HCT116 (cell line): ENCODE data around the gene TTYH3. TPM values are rescaled to one million over a fixed set of nuclear protein-coding genes. Genes with fewer than 3 reads are reported as not detected.

Experiments used
- ATAC-seq: fragments of 200-7000 bp; cut with Tn5 transposase; 2 replicates; pipeline ENCODE4 v1.9.1; 2020; ENCODE audit warnings: mild to moderate bottlenecking, moderate library complexity
- BruUV-seq: library from RNA; stranded (reverse); fragments of 400-500 nt; replicated peaks from 2 replicates; lab custom pipeline; 2021; lab: Mats Ljungman, UMichigan
- CTCF ChIA-PET: fragments of 300-600 bp; sonication (Branson Sonifier 250); formaldehyde crosslinking; loops from one replicate; lab custom pipeline; 2021; ENCODE audit warnings: antibody characterized with exemption; lab: Charles Lee
- POLR2A ChIA-PET: fragments of 300-600, 350-600 bp; sonication (Branson Sonifier 250); formaldehyde crosslinking; loops from one replicate; lab custom pipeline; 2021; ENCODE audit warnings: antibody characterized with exemption; lab: Charles Lee
- RAD21 ChIA-PET, 2 experiments: fragments of 300-600 bp; sonication (Branson Sonifier 250); formaldehyde crosslinking; loops; one replicate each; lab custom pipeline; 2023; ENCODE audit warnings: low total read pairs in 2 of 2; ENCODE audit not compliant: uncharacterized antibody in 2 of 2, unreplicated experiment in 2 of 2, low non-redundant PET in 1 of 2; lab: Charles Lee
- DNase-seq: peaks from one replicate; pipeline ENCODE4 v3.0.0-alpha.2; 2010; ENCODE audit warnings: low read depth, low spot score
- H2AFZ ChIP-seq: fragments of 200-600 bp; shearing (Covaris generic), sonication (generic); 2 replicates; pipeline ENCODE4 v1.6.1; 2017; ENCODE audit warnings: low read depth, mixed run types, mixed read lengths, antibody characterized with exemption, low read length; ENCODE audit not compliant: poor library complexity, severe bottlenecking
- H3K27ac ChIP-seq: 2 replicates; pipeline ENCODE4 v1.5.1; 2012; ENCODE audit warnings: low read depth, low read length
- H3K27me3 ChIP-seq: fragments of 200-600 bp; sonication (generic); 2 replicates; pipeline ENCODE4 v1.6.1; 2016; ENCODE audit warnings: mixed run types, low read length, mixed read lengths; ENCODE audit not compliant: insufficient read depth
- H3K36me3 ChIP-seq, 2 experiments: fragments of 200-500 bp in 1 of 2; fragments of 200-600 bp in 1 of 2; sonication (Bioruptor generic) in 1 of 2; sonication (generic) in 1 of 2; 2 replicates each; pipeline versions ENCODE4 v1.5.1 to v1.6.1; 2014 to 2016; ENCODE audit warnings: low read length in 2 of 2, inconsistent platforms in 1 of 2, mixed read lengths in 1 of 2, mixed run types in 1 of 2; ENCODE audit not compliant: insufficient read depth in 2 of 2, control insufficient read depth in 1 of 2
- H3K4me1 ChIP-seq, 2 experiments: fragments of 200-600 bp in 1 of 2; sonication (generic) in 1 of 2; 2 replicates each; pipeline versions ENCODE4 v1.5.1 to v1.6.1; 2012 to 2017; ENCODE audit warnings: low read length in 2 of 2, inconsistent platforms in 1 of 2, mild to moderate bottlenecking in 1 of 2, mixed read lengths in 1 of 2, mixed run types in 1 of 2, moderate library complexity in 1 of 2; ENCODE audit not compliant: insufficient read depth in 2 of 2, control insufficient read depth in 1 of 2
- H3K4me2 ChIP-seq: fragments of 200-600 bp; sonication (generic); 2 replicates; pipeline ENCODE4 v1.6.1; 2017; ENCODE audit warnings: mixed run types, low read length, mixed read lengths
- H3K4me3 ChIP-seq, 2 experiments: fragments of 200-600 bp in 1 of 2; sonication (generic) in 1 of 2; replicated peaks in 1 of 2; 2 replicates each; pipeline ENCODE4 v1.5.1; 2011 to 2016; ENCODE audit warnings: low read length in 2 of 2, control low read depth in 1 of 2, low read depth in 1 of 2, mild to moderate bottlenecking in 1 of 2, mixed read lengths in 1 of 2, mixed run types in 1 of 2
- H3K79me2 ChIP-seq: fragments of 200-600 bp; sonication (generic); 2 replicates; pipeline ENCODE4 v1.6.1; 2017; ENCODE audit warnings: mild to moderate bottlenecking, mixed run types, low read length, moderate library complexity, mixed read lengths; ENCODE audit not compliant: insufficient read depth
- H3K9ac ChIP-seq: fragments of 200-600 bp; sonication (generic); 2 replicates; pipeline ENCODE4 v1.6.1; 2016; ENCODE audit warnings: low read length, mixed read lengths
- H3K9me2 ChIP-seq: fragments of 200-600 bp; sonication (generic), shearing (Covaris generic); 2 replicates; pipeline ENCODE4 v1.6.1; 2017; ENCODE audit warnings: mixed run types, mild to moderate bottlenecking, moderate library complexity; ENCODE audit not compliant: insufficient read depth
- H3K9me3 ChIP-seq, 2 experiments: fragments of 200-500 bp in 1 of 2; fragments of 200-600 bp in 1 of 2; sonication (Bioruptor generic) in 1 of 2; sonication (generic) in 1 of 2; 2 replicates each; pipeline ENCODE4 v1.6.1; 2014 to 2017; ENCODE audit warnings: low read length in 2 of 2, mixed read lengths in 2 of 2, inconsistent platforms in 1 of 2, low read depth in 1 of 2, mild to moderate bottlenecking in 1 of 2, mixed run types in 1 of 2, moderate library complexity in 1 of 2; ENCODE audit not compliant: control insufficient read depth in 1 of 2, insufficient read depth in 1 of 2
- H4K20me1 ChIP-seq: fragments of 200-600 bp; sonication (generic), shearing (Covaris generic); 2 replicates; pipeline ENCODE4 v1.6.1; 2017; ENCODE audit warnings: mixed run types, mild to moderate bottlenecking, moderate library complexity; ENCODE audit not compliant: insufficient read depth
- CEBPB ChIP-seq: IDR thresholded peaks from 2 replicates; pipeline ENCODE4 v1.6.1; 2012; ENCODE audit warnings: low read depth
- ELF1 ChIP-seq: IDR thresholded peaks from 2 replicates; pipeline ENCODE4 v1.6.1; 2012; ENCODE audit warnings: low read depth, borderline replicate concordance
- FOSL1 ChIP-seq: IDR thresholded peaks from 2 replicates; pipeline ENCODE4 v1.6.1; 2012; ENCODE audit warnings: low read depth
- JUND ChIP-seq: IDR thresholded peaks from 2 replicates; pipeline ENCODE4 v1.6.1; 2012
- RAD21 ChIP-seq: IDR thresholded peaks from 2 replicates; pipeline ENCODE4 v1.6.1; 2012; ENCODE audit warnings: low read depth, mild to moderate bottlenecking
- SIN3A ChIP-seq: IDR thresholded peaks from 2 replicates; pipeline ENCODE4 v1.6.1; 2012; ENCODE audit warnings: low read depth
- SP1 ChIP-seq: IDR thresholded peaks from 2 replicates; pipeline ENCODE4 v1.6.1; 2012; ENCODE audit warnings: low read depth
- SRF ChIP-seq: IDR thresholded peaks from 2 replicates; pipeline ENCODE4 v1.6.1; 2012; ENCODE audit warnings: low read depth
- YY1 ChIP-seq: IDR thresholded peaks from 2 replicates; pipeline ENCODE4 v1.6.1; 2011; ENCODE audit warnings: low read length, low read depth, moderate library complexity, mild to moderate bottlenecking; ENCODE audit not compliant: insufficient replicate concordance; ENCODE audit errors: extremely low read depth
- ZFX ChIP-seq: fragments of 450-650 bp; IDR thresholded peaks from 2 replicates; pipeline ENCODE4 v1.6.1; 2017
- intact Hi-C: fragments of 100-400 bp; cut with micrococcal nuclease; formaldehyde crosslinking; loops from 2 replicates; pipeline ENCODE4 v1.10.0; 2022
- total RNA-seq: library from RNA; stranded (reverse); gene quantifications from one replicate; pipeline ENCODE4 v1.2.1, GENCODE V29; 2021; ENCODE audit not compliant: unreplicated experiment
- TF ChIP-seq, protein P1 (sequence below): IDR thresholded peaks from 2 replicates; pipeline ENCODE4 v1.6.1; 2012
- TF ChIP-seq, protein P2 (sequence below): IDR thresholded peaks from 2 replicates; pipeline ENCODE4 v1.6.1; 2012; ENCODE audit warnings: low read depth
- TF ChIP-seq, protein P3 (sequence below), 3 experiments: fragments of 200-600 bp in 1 of 3; sonication (generic) in 1 of 3; IDR thresholded peaks in 2 of 3; conservative IDR thresholded peaks in 1 of 3; 2 replicates each; pipeline ENCODE4 v1.5.1; 2012 to 2017; ENCODE audit warnings: low read depth in 2 of 3, low read length in 2 of 3, antibody characterized with exemption in 1 of 3, borderline replicate concordance in 1 of 3, control low read depth in 1 of 3, mild to moderate bottlenecking in 1 of 3, mixed read lengths in 1 of 3, mixed run types in 1 of 3, moderate library complexity in 1 of 3; ENCODE audit not compliant: insufficient read depth in 1 of 3

Gene TTYH3
- total RNA-seq, 1 experiment from 2014 or later, result 40.3 TPM

DNA sequence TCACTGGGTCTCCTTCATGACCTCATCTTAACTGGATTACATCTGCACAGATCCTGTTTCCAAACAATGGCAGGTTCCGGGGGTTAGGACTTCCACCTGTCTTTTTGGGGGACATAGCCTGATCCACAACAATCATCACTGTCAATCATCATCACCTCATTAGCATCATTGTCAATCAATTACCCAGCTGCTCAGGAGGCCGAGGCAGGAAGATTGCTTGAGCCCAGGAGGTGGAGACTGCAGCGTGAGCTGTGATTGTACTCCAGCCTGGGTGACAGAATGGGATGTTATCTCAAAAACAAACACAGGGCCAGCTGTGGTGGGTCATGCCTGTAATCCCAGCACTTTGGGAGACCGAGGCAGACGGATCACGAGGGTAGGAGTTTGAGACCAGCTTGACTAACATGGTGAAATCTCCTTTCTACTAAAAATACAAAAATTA lies 74.9 kb downstream of the TTYH3 start:
- Histone ChIP-seq H4K20me1 (no peaks in the 10 kb centered on the region), H3K9me2 (no peaks in the 10 kb centered on the region), H3K27ac (no peak overlapping the region), H3K79me2 (no peaks in the 10 kb centered on the region), H2AFZ (no peak overlapping the region), H3K9me3 (no peaks in the 10 kb centered on the region), H3K4me1 (peaks cover 8 to 12% of the 10 kb centered on the region in 2 experiments), H3K4me3 (no peak overlapping the region), H3K36me3 (no peaks in the 10 kb centered on the region), H3K9ac (no peak overlapping the region), H3K4me2 (no peak overlapping the region), H3K27me3 (no peaks in the 10 kb centered on the region)
- ChIA-PET RAD21 (no interaction called here), CTCF (interaction anchor here (1.0 kb wide), 1 partner anchor 26 kb away, joined by 3 read pairs; no protein-coding TSS in a partner anchor), POLR2A (interaction anchor here (1.6 kb wide), 1 partner anchor 50 kb away, joined by 3 read pairs; no protein-coding TSS in a partner anchor)
- no TSS peak for BruUV-seq
- no peak for ATAC-seq
- no peak for DNase-seq
- intact Hi-C loops, result no loop called here
- no peak for TF ChIP-seq YY1
- TF ChIP-seq ELF1, result no peak
- no peak for TF ChIP-seq CEBPB

DNA sequence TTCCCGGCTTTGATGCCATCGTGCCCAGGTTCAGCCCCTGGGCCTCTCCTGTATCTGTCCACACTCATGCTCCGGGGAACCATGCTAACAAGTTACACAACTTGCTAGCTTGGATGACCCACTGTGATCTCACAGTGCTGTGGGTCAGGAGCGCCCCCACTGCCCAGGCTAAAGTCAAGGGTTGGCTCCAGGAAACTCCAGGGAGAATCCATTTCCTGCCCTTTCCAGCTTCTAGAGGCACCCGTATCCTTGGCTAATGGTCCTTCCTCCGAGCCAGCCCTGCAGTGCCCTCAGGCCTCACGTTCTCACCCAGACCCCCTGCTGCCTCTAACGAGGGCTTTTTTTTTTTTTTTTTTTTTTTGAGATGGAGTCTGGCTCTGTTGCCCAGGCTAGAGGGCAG lies 75.7 kb downstream of the TTYH3 start:
- Histone ChIP-seq H3K9ac (no peak overlapping the region), H3K4me3 (no peak overlapping the region), H4K20me1 (no peaks in the 10 kb centered on the region), H3K36me3 (no peaks in the 10 kb centered on the region), H3K4me1 (peaks cover 8 to 12% of the 10 kb centered on the region in 2 experiments), H3K9me2 (no peaks in the 10 kb centered on the region), H3K27me3 (no peaks in the 10 kb centered on the region), H3K9me3 (no peaks in the 10 kb centered on the region), H3K79me2 (no peaks in the 10 kb centered on the region), H2AFZ (no peak overlapping the region), H3K27ac (no peak overlapping the region), H3K4me2 (no peak overlapping the region)
- ATAC-seq (no peak), DNase-seq (no peak)
- TF ChIP-seq SIN3A (no peak), RAD21 (no peak), FOSL1 (no peak), JUND (no peak), YY1 (no peak), CEBPB (no peak), SP1 (no peak), SRF (no peak), ZFX (no peak)
- TF ChIP-seq, protein P1, sequence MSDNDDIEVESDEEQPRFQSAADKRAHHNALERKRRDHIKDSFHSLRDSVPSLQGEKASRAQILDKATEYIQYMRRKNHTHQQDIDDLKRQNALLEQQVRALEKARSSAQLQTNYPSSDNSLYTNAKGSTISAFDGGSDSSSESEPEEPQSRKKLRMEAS, result no peak
- TF ChIP-seq, protein P2, sequence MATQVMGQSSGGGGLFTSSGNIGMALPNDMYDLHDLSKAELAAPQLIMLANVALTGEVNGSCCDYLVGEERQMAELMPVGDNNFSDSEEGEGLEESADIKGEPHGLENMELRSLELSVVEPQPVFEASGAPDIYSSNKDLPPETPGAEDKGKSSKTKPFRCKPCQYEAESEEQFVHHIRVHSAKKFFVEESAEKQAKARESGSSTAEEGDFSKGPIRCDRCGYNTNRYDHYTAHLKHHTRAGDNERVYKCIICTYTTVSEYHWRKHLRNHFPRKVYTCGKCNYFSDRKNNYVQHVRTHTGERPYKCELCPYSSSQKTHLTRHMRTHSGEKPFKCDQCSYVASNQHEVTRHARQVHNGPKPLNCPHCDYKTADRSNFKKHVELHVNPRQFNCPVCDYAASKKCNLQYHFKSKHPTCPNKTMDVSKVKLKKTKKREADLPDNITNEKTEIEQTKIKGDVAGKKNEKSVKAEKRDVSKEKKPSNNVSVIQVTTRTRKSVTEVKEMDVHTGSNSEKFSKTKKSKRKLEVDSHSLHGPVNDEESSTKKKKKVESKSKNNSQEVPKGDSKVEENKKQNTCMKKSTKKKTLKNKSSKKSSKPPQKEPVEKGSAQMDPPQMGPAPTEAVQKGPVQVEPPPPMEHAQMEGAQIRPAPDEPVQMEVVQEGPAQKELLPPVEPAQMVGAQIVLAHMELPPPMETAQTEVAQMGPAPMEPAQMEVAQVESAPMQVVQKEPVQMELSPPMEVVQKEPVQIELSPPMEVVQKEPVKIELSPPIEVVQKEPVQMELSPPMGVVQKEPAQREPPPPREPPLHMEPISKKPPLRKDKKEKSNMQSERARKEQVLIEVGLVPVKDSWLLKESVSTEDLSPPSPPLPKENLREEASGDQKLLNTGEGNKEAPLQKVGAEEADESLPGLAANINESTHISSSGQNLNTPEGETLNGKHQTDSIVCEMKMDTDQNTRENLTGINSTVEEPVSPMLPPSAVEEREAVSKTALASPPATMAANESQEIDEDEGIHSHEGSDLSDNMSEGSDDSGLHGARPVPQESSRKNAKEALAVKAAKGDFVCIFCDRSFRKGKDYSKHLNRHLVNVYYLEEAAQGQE, result no peak
- TF ChIP-seq, protein P3, sequence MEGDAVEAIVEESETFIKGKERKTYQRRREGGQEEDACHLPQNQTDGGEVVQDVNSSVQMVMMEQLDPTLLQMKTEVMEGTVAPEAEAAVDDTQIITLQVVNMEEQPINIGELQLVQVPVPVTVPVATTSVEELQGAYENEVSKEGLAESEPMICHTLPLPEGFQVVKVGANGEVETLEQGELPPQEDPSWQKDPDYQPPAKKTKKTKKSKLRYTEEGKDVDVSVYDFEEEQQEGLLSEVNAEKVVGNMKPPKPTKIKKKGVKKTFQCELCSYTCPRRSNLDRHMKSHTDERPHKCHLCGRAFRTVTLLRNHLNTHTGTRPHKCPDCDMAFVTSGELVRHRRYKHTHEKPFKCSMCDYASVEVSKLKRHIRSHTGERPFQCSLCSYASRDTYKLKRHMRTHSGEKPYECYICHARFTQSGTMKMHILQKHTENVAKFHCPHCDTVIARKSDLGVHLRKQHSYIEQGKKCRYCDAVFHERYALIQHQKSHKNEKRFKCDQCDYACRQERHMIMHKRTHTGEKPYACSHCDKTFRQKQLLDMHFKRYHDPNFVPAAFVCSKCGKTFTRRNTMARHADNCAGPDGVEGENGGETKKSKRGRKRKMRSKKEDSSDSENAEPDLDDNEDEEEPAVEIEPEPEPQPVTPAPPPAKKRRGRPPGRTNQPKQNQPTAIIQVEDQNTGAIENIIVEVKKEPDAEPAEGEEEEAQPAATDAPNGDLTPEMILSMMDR (IDR thresholded peaks at IDR 0.05 in 2 of 3, conservative IDR thresholded peaks at IDR 0.05 in 1 of 3; ENCODE audit: borderline replicate concordance in 1 of 3, insufficient read depth in 1 of 3, low read depth in 2 of 3, low read length in 2 of 3), result no peak
- ChIA-PET CTCF (no interaction called here), RAD21 (no interaction called here), POLR2A (no interaction called here)
- intact Hi-C loops, result no loop called here
- no TSS peak for BruUV-seq
